LHCN-M2 (cell line): Measurements from ENCODE around the gene OMA1. TPM values are rescaled to one million over a fixed set of nuclear protein-coding genes. Genes with fewer than 3 reads are reported as not detected.

ENCODE experiments used
- DNase-seq: peaks from one replicate; pipeline ENCODE4 v3.0.0-alpha.2; 2012; ENCODE audit warnings: low read depth
- total RNA-seq: library from RNA; depleted of rRNA; stranded (reverse); fragments of >200 nt; gene quantifications from 2 replicates; pipeline ENCODE4 v1.2.3, GENCODE V29; 2014

OMA1 gene
- total RNA-seq, 1 experiment from 2014 or later = 20.6 TPM

GRCh38 chr1:58460469-58460868 is 86.1 kb downstream of the OMA1 start:
- peak; percentile 21 for DNase-seq

DNA sequence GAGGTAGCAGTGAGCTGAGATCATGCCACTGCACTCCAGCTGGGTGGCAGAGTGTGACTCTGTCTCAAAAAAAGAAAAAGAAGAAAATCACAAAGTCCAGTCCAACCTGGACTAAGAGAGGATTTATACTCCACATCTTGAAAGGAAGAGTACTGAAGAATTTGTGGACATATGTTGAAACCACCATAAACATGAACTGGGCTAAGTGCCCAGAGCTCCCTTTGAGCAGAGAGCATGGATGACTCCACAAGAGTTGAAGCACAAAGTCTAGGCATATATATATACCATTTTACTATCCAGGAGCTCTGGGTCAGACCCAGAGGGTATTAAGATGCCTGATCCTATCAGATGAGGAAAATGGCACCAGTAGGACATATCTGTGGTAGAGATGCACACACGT is 86.6 kb downstream of the OMA1 start:
- DNase-seq = no peak

- no peak for DNase-seq
These were observed 89.4 kb downstream of the OMA1 start for GRCh38 chr1:58457023-58457635.

DNA sequence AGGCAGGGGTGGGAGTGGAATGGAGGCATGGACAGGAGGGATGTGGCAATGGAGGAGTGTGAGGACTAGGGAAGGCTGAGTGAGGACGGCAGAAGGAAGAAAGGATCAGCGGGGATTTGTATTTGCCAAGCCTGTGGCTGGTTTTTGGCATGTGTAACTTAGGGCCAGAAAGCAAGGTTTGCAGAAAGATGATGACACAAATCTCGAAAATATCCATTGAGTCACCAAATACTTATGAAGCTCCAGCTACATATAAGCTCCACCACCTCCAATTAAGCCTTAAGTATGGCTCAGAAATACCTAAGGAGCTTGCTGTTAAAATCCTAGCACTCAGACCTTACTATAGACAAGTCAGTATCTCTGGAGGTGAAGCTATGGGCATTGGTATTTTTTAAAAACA is 90.1 kb downstream of the OMA1 start:
- no peak for DNase-seq

GRCh38 chr1:58454807-58455206 is 91.7 kb downstream of the OMA1 start:
- DNase-seq = no peak

- DNase-seq = no peak
These were observed 92.1 kb downstream of the OMA1 start for GRCh38 chr1:58454385-58454784.

- no peak for DNase-seq
These were observed 94.8 kb downstream of the OMA1 start for GRCh38 chr1:58451560-58452191.

GRCh38 chr1:58447886-58448285 is 98.6 kb downstream of the OMA1 start:
- DNase-seq = no peak

GRCh38 chr1:58447042-58447441 is 99.5 kb downstream of the OMA1 start:
- DNase-seq = no peak

DNA sequence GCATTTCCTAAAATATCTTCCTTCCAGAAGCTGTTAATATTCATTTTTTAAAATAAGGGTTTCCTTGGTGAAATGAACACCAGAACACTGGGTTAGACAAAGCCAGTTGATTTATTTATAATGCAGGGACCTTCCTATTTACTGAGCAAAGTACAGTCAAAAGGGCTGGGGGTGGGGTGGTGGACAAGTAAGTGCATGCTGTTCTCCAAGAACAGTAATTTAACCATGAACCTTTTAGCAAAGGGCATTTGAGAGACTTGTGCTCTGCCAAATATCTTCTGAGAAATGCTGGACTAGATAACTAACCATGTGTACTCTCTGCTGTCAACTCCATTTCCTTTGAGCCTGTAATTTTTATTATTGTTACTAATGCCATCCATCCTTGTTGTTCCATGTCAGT is 100.2 kb downstream of the OMA1 start:
- no peak for DNase-seq

GRCh38 chr1:58443986-58444868 is 102.3 kb downstream of the OMA1 start:
- no peak for DNase-seq

- DNase-seq = no peak
These were observed 104.4 kb downstream of the OMA1 start for GRCh38 chr1:58442114-58442513.

- DNase-seq = no peak
These were observed 104.8 kb downstream of the OMA1 start for GRCh38 chr1:58441699-58442098.

GRCh38 chr1:58440696-58441095 is 105.8 kb downstream of the OMA1 start:
- DNase-seq = no peak

GRCh38 chr1:58439946-58440345 is 106.6 kb downstream of the OMA1 start:
- no peak for DNase-seq

- no peak for DNase-seq
These were observed 108.1 kb downstream of the OMA1 start for GRCh38 chr1:58438468-58438867.

DNA sequence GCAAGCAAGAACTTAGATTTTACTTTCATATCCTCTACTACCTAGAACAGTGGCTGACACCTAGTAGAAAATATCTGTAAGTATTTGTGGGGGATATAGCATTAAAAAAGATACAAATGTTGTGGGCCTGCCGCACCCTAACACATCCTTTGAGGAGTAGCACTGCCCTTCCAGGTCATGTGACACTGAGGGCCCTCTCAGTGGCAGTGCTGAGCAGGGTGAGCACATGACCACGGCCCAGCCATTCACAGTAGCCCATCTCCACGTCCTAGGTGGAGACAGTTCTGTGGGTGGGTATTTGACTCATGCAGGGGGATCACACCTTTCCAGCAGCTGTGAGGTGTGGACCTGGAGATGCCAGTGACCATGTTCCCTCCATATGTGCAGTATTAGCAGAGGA is 108.9 kb downstream of the OMA1 start:
- no peak for DNase-seq

GRCh38 chr1:58436615-58437297 is 109.8 kb downstream of the OMA1 start:
- DNase-seq = no peak

- DNase-seq = no peak
These were observed 111.2 kb downstream of the OMA1 start for GRCh38 chr1:58435376-58435775.

DNA sequence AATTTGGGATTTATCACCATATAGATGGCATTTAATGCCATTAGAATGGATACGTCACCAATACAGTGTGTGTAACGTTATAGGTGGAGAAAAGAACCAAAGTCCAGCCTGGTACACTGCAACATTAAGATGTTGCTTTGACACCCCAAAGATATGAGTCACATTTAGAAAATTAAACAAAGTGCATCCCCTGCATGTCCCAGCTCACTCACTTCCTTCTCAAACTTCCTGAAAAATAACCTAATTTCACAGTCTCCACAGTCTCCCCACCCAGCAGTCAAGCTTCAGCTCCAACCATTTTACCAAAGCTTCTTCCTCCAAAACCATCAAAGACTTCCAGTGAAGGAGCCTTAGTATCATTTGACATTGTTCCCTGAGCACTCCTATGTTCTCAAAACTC is 111.9 kb downstream of the OMA1 start:
- DNase-seq = no peak

DNA sequence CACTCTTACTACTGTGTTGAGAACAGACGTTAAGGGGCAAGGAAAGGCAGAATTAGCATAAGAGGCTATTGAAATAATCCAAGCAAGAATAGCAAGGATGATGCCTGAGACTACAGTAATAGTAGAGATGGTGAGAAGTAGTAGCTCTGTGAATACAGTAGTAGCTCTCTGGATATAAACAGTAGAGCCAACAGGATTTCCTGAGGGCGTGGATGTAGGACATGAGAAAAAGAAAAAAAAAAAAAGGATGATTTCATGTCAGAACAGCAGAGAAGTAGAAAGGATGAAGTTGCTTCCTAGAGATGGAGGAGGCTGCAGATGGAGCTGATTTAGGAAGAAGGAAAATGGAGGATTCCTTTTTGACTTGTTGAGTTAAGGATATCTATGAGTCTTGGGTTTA is 112.3 kb downstream of the OMA1 start:
- DNase-seq = no peak
